GM10266 (cell line): ENCODE measurements around the gene TBC1D22A.
A peak's percentile ranks its signal among the peaks of the same experiment; 100 is the strongest.
"Not testable (repeated sequence)": the region's sequence is repeated elsewhere in the genome, so short reads cannot be mapped to it uniquely, and the experiment has no call there.

ENCODE experiments used
- DNase-seq: peaks from one replicate; pipeline ENCODE4 v3.0.0; 2012; ENCODE audit errors: extremely low spot score
- TF ChIP-seq, protein P1 (sequence below): IDR thresholded peaks from 2 replicates; pipeline ENCODE4 v1.5.1; 2012; ENCODE audit warnings: mild to moderate bottlenecking, low read depth; ENCODE audit not compliant: control insufficient read depth, insufficient read depth; ENCODE audit errors: missing control alignments

Gene TBC1D22A

GRCh38 chr22:46780453-46780852 lies 18.0 kb downstream of the TBC1D22A start:
- DNase-seq = no peak
- TF ChIP-seq, protein P1, sequence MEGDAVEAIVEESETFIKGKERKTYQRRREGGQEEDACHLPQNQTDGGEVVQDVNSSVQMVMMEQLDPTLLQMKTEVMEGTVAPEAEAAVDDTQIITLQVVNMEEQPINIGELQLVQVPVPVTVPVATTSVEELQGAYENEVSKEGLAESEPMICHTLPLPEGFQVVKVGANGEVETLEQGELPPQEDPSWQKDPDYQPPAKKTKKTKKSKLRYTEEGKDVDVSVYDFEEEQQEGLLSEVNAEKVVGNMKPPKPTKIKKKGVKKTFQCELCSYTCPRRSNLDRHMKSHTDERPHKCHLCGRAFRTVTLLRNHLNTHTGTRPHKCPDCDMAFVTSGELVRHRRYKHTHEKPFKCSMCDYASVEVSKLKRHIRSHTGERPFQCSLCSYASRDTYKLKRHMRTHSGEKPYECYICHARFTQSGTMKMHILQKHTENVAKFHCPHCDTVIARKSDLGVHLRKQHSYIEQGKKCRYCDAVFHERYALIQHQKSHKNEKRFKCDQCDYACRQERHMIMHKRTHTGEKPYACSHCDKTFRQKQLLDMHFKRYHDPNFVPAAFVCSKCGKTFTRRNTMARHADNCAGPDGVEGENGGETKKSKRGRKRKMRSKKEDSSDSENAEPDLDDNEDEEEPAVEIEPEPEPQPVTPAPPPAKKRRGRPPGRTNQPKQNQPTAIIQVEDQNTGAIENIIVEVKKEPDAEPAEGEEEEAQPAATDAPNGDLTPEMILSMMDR = no peak

DNA sequence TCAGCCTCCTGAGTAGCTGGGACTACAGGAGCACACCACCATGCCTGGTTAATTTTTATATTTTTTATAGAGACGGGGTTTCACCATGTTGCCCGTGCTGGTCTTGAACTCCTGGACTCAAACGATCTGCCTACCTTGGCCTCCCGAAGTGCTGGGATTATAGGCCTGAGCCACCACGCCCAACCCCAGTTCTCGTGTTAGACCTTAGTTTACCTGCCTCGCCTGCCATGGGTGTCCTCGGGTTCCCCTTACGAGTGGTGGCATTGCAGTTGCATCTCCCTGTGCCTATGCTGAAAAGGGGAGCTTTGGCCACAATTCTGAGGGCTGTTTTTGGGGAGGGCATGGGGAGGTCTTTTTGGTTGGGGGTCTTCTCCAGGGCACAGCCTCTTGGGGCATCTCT lies 18.8 kb downstream of the TBC1D22A start:
- TF ChIP-seq, protein P1 = no peak
- no peak for DNase-seq

GRCh38 chr22:46782200-46782599 lies 19.8 kb downstream of the TBC1D22A start:
- not testable (repeated sequence) for DNase-seq

DNA sequence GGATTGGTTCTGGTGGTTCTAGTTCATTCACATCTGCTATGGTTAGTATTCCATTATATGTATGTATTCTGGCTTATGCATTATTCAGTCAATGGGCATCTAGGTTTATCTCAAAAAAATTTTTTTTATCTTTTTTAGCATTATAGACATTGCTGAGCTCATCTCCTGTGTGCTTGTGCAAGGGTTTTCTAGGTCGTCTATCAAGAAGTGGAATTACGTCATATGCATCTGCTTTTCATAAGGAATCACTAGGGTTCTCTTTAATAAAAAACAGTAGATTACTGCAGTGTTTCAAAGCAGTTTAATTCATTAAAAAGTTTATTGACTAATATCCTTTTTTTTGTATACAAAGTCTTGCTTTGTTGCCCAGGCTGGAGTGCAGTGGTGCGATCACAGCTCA lies 21.3 kb downstream of the TBC1D22A start:
- TF ChIP-seq, protein P1 = no peak
- DNase-seq = no peak

GRCh38 chr22:46788441-46789172 lies 26.2 kb downstream of the TBC1D22A start:
- DNase-seq = peak; percentile 74
- TF ChIP-seq, protein P1 = no peak

GRCh38 chr22:46789992-46790391 lies 27.5 kb downstream of the TBC1D22A start:
- no peak for DNase-seq
- TF ChIP-seq, protein P1 = no peak

GRCh38 chr22:46791201-46791731 lies 28.8 kb downstream of the TBC1D22A start:
- DNase-seq = peak; percentile 65
- TF ChIP-seq, protein P1 = no peak
